H1 (cell line): ENCODE data around the gene RNF113B. TPM values are rescaled to one million over a fixed set of nuclear protein-coding genes. Genes with fewer than 3 reads are reported as not detected.

Source experiments
- CEBPB ChIP-seq: IDR thresholded peaks from 2 replicates; pipeline ENCODE4 v1.6.1; 2012; ENCODE audit warnings: low read depth, low read length
- CHD7 ChIP-seq: fragments of 300-600 bp; sonication (generic); IDR thresholded peaks from 2 replicates; pipeline ENCODE4 v1.7.1; 2012; ENCODE audit warnings: low read length, moderate library complexity, mild to moderate bottlenecking, inconsistent platforms; ENCODE audit not compliant: insufficient replicate concordance
- E2F6 ChIP-seq: IDR thresholded peaks from 2 replicates; pipeline ENCODE4 v1.6.1; 2012; ENCODE audit warnings: inconsistent platforms
- EGR1 ChIP-seq: IDR thresholded peaks from 2 replicates; pipeline ENCODE4 v1.6.1; 2011; ENCODE audit warnings: low read depth, low read length, borderline replicate concordance
- EZH2 ChIP-seq: fragments of 200-600 bp; sonication (generic); IDR thresholded peaks from 2 replicates; pipeline ENCODE4 v1.7.1; 2012; ENCODE audit warnings: low read depth, mild to moderate bottlenecking, moderate library complexity, low read length, inconsistent platforms; ENCODE audit not compliant: severe bottlenecking
- GABPA ChIP-seq: IDR thresholded peaks from 2 replicates; pipeline ENCODE4 v1.6.1; 2011; ENCODE audit warnings: mild to moderate bottlenecking, low read length, moderate library complexity, borderline replicate concordance; ENCODE audit not compliant: insufficient read depth
- JUN ChIP-seq: IDR thresholded peaks from 2 replicates; pipeline ENCODE4 v1.6.1; 2011; ENCODE audit warnings: low read depth, mild to moderate bottlenecking, improper control_type of control experiment, low read length
- JUND ChIP-seq: IDR thresholded peaks from 2 replicates; pipeline ENCODE4 v1.6.1; 2011; ENCODE audit warnings: mild to moderate bottlenecking, improper control_type of control experiment, low read length
- SAP30 ChIP-seq: fragments of 300-600 bp; sonication (generic); IDR thresholded peaks from 2 replicates; pipeline ENCODE4 v1.7.1; 2012; ENCODE audit warnings: low read length, moderate library complexity, mild to moderate bottlenecking, inconsistent platforms; ENCODE audit not compliant: insufficient read depth, insufficient replicate concordance
- polyA plus RNA-seq, 7 experiments: library from polyadenylated mRNA; depleted of rRNA in 3 of 7; stranded (reverse) in 5 of 7; unstranded in 2 of 7; fragments of >200 nt in 5 of 7; fragments of 200-250 nt in 2 of 7; gene quantifications; 1 replicate in 5 of 7; 2 replicates in 1 of 7; 4 replicates in 1 of 7; pipeline versions ENCODE4 v1.2.1 to v1.2.3, GENCODE V29; 2011 to 2013; ENCODE audit warnings: missing spikeins in 2 of 7, mixed read lengths in 2 of 7
- total RNA-seq: library from RNA; stranded (reverse); fragmentation: NEBNext Ultra II Directional; extraction: Animal tissue kit (Norgen Biotek cat#: 25700); gene quantifications from 2 replicates; pipeline ENCODE4 v1.2.1, GENCODE V29; 2021

The RNF113B gene
- total and polyA plus RNA-seq, 2 of the 8 experiments (the other 6 are each of a cell fraction or from before 2014, with no cell fraction given), result not detected

- no peak for TF ChIP-seq CHD7
- TF ChIP-seq GABPA, result no peak
- TF ChIP-seq SAP30, result no peak
- no peak for TF ChIP-seq CEBPB
- TF ChIP-seq JUND, result no peak
- TF ChIP-seq JUN, result no peak
- no peak for TF ChIP-seq EGR1
- TF ChIP-seq EZH2, result no peak
- TF ChIP-seq E2F6, result no peak
These were observed 36.3 kb upstream of the RNF113B start (continued) for GRCh38 chr13:98213354-98213753.
